WTC11 (cell line): ENCODE measurements around the gene ZC3H4. TPM values are rescaled to one million over a fixed set of nuclear protein-coding genes. Genes with fewer than 3 reads are reported as not detected.

Experiments
- ATAC-seq: fragments of 200-7000 bp; cut with Tn5 transposase; 2 replicates; pipeline ENCODE4 v1.10.0; 2021; ENCODE audit warnings: mild to moderate bottlenecking, moderate library complexity
- CTCF ChIA-PET: fragments of 300-600 bp; sonication (Branson Sonifier 250); formaldehyde crosslinking; loops from one replicate; lab custom pipeline; 2021; ENCODE audit warnings: antibody characterized with exemption; lab: Charles Lee
- POLR2A ChIA-PET: fragments of 350-600 bp; sonication (Branson Sonifier 250); formaldehyde crosslinking; loops from one replicate; lab custom pipeline; 2021; ENCODE audit warnings: antibody characterized with exemption; lab: Charles Lee
- DNase-seq: peaks from one replicate; pipeline ENCODE4 v3.0.0; 2021; ENCODE audit warnings: low spot score
- H3K27ac Mint-ChIP-seq: 2 replicates; pipeline ENCODE4 v1.8.0; 2021; ENCODE audit warnings: mixed read lengths
- H3K27me3 Mint-ChIP-seq: 2 replicates; pipeline ENCODE4 v1.8.0; 2021; ENCODE audit warnings: low read depth, mild to moderate bottlenecking, moderate library complexity, mixed read lengths
- H3K36me3 Mint-ChIP-seq: 2 replicates; pipeline ENCODE4 v1.8.0; 2021; ENCODE audit warnings: mixed read lengths
- H3K4me1 Mint-ChIP-seq: 2 replicates; pipeline ENCODE4 v1.8.0; 2022; ENCODE audit warnings: mixed read lengths
- H3K4me3 Mint-ChIP-seq: 2 replicates; pipeline ENCODE4 v1.8.0; 2021; ENCODE audit warnings: mild to moderate bottlenecking, moderate library complexity, mixed read lengths
- H3K9me3 Mint-ChIP-seq: 2 replicates; pipeline ENCODE4 v1.8.0; 2021; ENCODE audit warnings: mixed read lengths
- ARID4B ChIP-seq: sonication (generic); formaldehyde crosslinking; IDR thresholded peaks from 2 replicates; pipeline ENCODE4 v1.8.0; 2023; ENCODE audit warnings: missing genetic modification reagents, mild to moderate bottlenecking, borderline replicate concordance
- CTCF ChIP-seq: fragments of 200-600 bp; IDR thresholded peaks from 2 replicates; pipeline ENCODE4 v1.8.0; 2022; ENCODE audit warnings: antibody characterized with exemption
- ERG ChIP-seq: fragments of 250-450 bp; sonication (Bioruptor Pico); IDR thresholded peaks from 2 replicates; pipeline ENCODE4 v1.8.0; 2021; ENCODE audit warnings: mild to moderate bottlenecking
- NR2C2 ChIP-seq: sonication (generic); formaldehyde crosslinking; IDR thresholded peaks from 2 replicates; pipeline ENCODE4 v1.8.0; 2022; ENCODE audit warnings: mild to moderate bottlenecking, missing genetic modification reagents
- NR3C1 ChIP-seq: sonication (generic); formaldehyde crosslinking; conservative IDR thresholded peaks from 2 replicates; pipeline ENCODE4 v1.8.1; 2023; ENCODE audit warnings: low read depth, mild to moderate bottlenecking, missing genetic modification reagents
- RORB ChIP-seq: fragments of 250-450 bp; sonication (Bioruptor Pico); IDR thresholded peaks from 2 replicates; pipeline ENCODE4 v1.9.0; 2021; ENCODE audit warnings: mild to moderate bottlenecking
- STAT6 ChIP-seq: sonication (generic); formaldehyde crosslinking; conservative IDR thresholded peaks from 2 replicates; pipeline ENCODE4 v1.8.1; 2023; ENCODE audit warnings: mild to moderate bottlenecking, low read depth, missing genetic modification reagents, moderate library complexity
- ZSCAN18 ChIP-seq: fragments of 250-450 bp; sonication (Bioruptor Pico); IDR thresholded peaks from 2 replicates; pipeline ENCODE4 v2.1.2; 2022; ENCODE audit warnings: mild to moderate bottlenecking, moderate library complexity
- total RNA-seq: library from RNA; stranded (reverse); gene quantifications from 3 replicates; pipeline ENCODE4 v1.2.3, GENCODE V29; 2021

Gene ZC3H4
- total RNA-seq, 1 experiment from 2014 or later = 67.2 TPM

GRCh38 chr19:47157431-47158321, 44.1 kb upstream of the ZC3H4 start (continued):
- TF ChIP-seq ARID4B (CRISPR knock-in tag) = 0 out of 2 replicates have a peak, but pooled peaks have one; percentile 24

DNA sequence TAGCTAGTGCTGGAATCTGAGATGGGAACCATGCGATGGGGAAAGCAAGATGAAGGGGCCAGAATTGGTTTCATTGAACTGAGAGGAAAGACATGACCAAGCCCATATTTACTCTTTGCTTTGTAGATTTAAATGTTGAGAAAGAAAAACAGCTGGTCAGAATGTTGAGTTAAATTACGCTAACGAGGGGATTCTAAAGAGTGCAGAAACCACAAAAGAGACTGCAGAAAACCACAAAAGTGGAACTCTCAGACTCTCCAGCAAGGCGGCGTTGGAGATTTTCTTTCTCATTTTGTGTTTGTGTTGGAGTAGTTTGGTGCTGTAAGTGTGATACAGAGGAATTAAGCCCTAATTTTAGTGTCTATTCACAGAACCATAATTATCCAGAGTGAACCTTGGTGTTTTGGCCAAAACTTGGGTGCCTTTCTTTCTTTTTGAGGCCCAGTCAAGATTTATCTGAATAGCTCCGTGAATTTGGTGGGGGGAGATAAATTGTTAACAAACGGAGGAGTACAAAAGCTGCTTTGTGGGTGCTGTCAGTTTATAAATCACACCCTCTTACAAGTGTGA, 43.4 kb upstream of the ZC3H4 start:
- CTCF ChIA-PET = interaction anchor here (1.0 to 2.7 kb wide), 14 partner anchors 8 to 192 kb away, joined by 3 to 26 read pairs (median 5); partner anchors contain the start of genes CCDC9, DHX34 and SAE1
- Mint-ChIP-seq H3K36me3 (peaks cover 70% of the 10 kb centered on the region), H3K27ac (peak overlapping the region; percentile 99), H3K4me1 (peaks cover 50% of the 10 kb centered on the region), H3K9me3 (no peaks in the 10 kb centered on the region), H3K27me3 (no peaks in the 10 kb centered on the region), H3K4me3 (peak overlapping the region; percentile 51)
- DNase-seq (no peak), ATAC-seq (no peak)
- TF ChIP-seq RORB (no peak), NR3C1 (CRISPR knock-in tag) (no peak), CTCF (no peak)
- POLR2A ChIA-PET = interaction anchor here (0.6 to 1.6 kb wide), 6 partner anchors 16 to 144 kb away, joined by 3 to 10 read pairs (median 4); partner anchors contain the start of gene ZC3H4

GRCh38 chr19:47155148-47155547, 41.6 kb upstream of the ZC3H4 start:
- H3K27me3 Mint-ChIP-seq = no peaks in the 10 kb centered on the region
- TF ChIP-seq ZSCAN18 = no peak
- no peak for TF ChIP-seq ERG (CRISPR knock-in tag)
- TF ChIP-seq STAT6 = no peak
- no peak for TF ChIP-seq NR2C2 (CRISPR knock-in tag)
- peaks cover 73% of the 10 kb centered on the region for H3K36me3 Mint-ChIP-seq
- ATAC-seq (no peak), DNase-seq (no peak)
- H3K4me3 Mint-ChIP-seq = no peak overlapping the region
- peaks cover 53% of the 10 kb centered on the region for H3K4me1 Mint-ChIP-seq
- H3K9me3 Mint-ChIP-seq = no peaks in the 10 kb centered on the region
- POLR2A ChIA-PET = no interaction called here
- peak overlapping the region; percentile 97 for H3K27ac Mint-ChIP-seq
- CTCF ChIA-PET = no interaction called here
